Pancreas (tissue), 10 donors: ENCODE results near the gene PRPSAP1. TPM values are rescaled to one million over a fixed set of nuclear protein-coding genes. Genes with fewer than 3 reads are reported as not detected.

Experiments
- ATAC-seq, 4 donors: fragments of 200-7000 bp; cut with Tn5 transposase; one replicate each; pipeline versions ENCODE4 v1.8.0 to v1.9.1; 2020; ENCODE audit warnings: mild to moderate bottlenecking in 4 of 4, moderate library complexity in 4 of 4
- DNase-seq, 6 donors: peaks; one replicate each; pipeline ENCODE4 v3.0.0-alpha.2; 2020
- FAIRE-seq: peaks from 2 replicates; lab custom pipeline; 2012; peaks lifted over from hg19 to GRCh38; lab: Jason Lieb, UNC
- H3K27ac ChIP-seq, 4 donors: fragments of 200-600 bp; sonication (generic); 1 replicate in 3 of 4; 2 replicates in 1 of 4; pipeline versions ENCODE4 v1.5.0 to v1.8.0; 2020
- H3K27me3 ChIP-seq, 4 donors: fragments of 200-600 bp; one replicate each; pipeline ENCODE4 v1.8.0; 2021
- H3K36me3 ChIP-seq, 3 donors: fragments of 200-600 bp; sonication (generic) in 1 of 3; one replicate each; pipeline versions ENCODE4 v1.5.0 to v1.8.0; 2020 to 2021
- H3K4me1 ChIP-seq, 3 donors: fragments of 200-600 bp; one replicate each; pipeline ENCODE4 v1.8.0; 2021
- H3K4me3 ChIP-seq, 4 donors: fragments of 200-600 bp; sonication (generic) in 2 of 4; one replicate each; pipeline versions ENCODE4 v1.5.0 to v1.8.0; 2020 to 2021
- H3K9me3 ChIP-seq, 4 donors: fragments of 200-600 bp; one replicate each; pipeline ENCODE4 v1.8.0; 2021
- WGBS, 2 donors: extraction: QIAGEN DNeasy Blood & Tissue Kit; methylation state at CpG; one replicate each; pipeline ENCODE4 v1.1.7; 2013; 5-methylcytosine and 5-hydroxymethylcytosine counted together
- intact Hi-C, 3 donors: fragments of 100-400 bp; cut with DNase I; formaldehyde crosslinking; loops; one replicate each; pipeline versions ENCODE4 v1.11.1 to v1.14.2; 2022
- polyA plus RNA-seq, 2 donors: library from polyadenylated mRNA; stranded (reverse); fragments of 200-250 nt; gene quantifications; one replicate each; pipeline ENCODE4 v1.2.3, GENCODE V29; 2013
- total RNA-seq, 6 donors: library from RNA; stranded (reverse); fragmentation: NEBNext Ultra II Directional in 4 of 6; extraction: Animal tissue kit (Norgen Biotek cat#: 25700) in 4 of 6; gene quantifications; one replicate each; pipeline versions ENCODE4 v1.2.1 to v1.2.4, GENCODE V29; 2021 to 2023
- TF ChIP-seq, protein P1 (sequence below), 4 donors: fragments of 200-600 bp; sonication (generic) in 3 of 4; IDR thresholded peaks; one replicate each; pipeline versions ENCODE4 v1.5.0 to v1.8.0; 2021; ENCODE audit warnings: antibody characterized with exemption in 4 of 4
- donor health status: healthy with polysubstance abuse.
- donor health status: DM: no; HTN: no; CAD: no; lungs with moderate emphysema.
- donor health status: DM: no; HTN: no; CAD: no.
- donor health status: control.
- donor health status: control.
- donor health status: Bipolar disorder and iron deficiency.
- donor health status: DM: yes; HTN: yes; CAD: no.
- donor health status: DM: no; HTN: no; CAD: no.
- donor health status: DM: no; HTN: no; CAD: no.
- donor health status: DM: yes; HTN: yes; CAD: no.

The PRPSAP1 gene
- total and polyA plus RNA-seq, 8 donors: 18.5 to 43.3 (median 25.7) TPM

DNA sequence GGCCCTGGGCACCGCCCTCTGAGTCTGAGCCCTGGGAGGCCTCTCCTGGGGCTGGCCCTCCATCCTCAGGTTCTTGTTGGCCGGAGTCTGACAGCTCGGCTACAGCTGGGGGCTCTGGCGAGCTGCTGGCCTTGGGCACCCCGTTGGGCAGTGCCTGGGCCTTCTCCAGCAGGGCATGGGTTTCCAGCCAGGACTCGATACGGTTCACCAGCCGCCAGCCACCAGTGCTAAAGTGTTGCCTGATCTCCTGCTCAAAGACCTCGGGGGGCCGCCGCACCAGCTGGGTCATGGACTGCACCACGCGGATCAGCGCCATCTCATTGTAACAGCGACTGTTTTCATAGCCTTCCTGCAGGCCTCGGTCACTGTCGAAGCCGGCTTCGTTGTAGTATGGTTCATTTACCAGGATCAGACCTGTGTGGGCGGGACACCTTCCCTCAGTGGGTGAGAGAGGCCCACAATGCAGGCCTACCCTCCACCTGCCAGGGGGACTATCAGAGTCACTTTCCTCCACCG is 37.5 kb upstream of the PRPSAP1 start:
- TF ChIP-seq, protein P1, sequence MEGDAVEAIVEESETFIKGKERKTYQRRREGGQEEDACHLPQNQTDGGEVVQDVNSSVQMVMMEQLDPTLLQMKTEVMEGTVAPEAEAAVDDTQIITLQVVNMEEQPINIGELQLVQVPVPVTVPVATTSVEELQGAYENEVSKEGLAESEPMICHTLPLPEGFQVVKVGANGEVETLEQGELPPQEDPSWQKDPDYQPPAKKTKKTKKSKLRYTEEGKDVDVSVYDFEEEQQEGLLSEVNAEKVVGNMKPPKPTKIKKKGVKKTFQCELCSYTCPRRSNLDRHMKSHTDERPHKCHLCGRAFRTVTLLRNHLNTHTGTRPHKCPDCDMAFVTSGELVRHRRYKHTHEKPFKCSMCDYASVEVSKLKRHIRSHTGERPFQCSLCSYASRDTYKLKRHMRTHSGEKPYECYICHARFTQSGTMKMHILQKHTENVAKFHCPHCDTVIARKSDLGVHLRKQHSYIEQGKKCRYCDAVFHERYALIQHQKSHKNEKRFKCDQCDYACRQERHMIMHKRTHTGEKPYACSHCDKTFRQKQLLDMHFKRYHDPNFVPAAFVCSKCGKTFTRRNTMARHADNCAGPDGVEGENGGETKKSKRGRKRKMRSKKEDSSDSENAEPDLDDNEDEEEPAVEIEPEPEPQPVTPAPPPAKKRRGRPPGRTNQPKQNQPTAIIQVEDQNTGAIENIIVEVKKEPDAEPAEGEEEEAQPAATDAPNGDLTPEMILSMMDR (IDR thresholded peaks at IDR 0.05): no peak
- Histone ChIP-seq H3K9me3 (no peaks in the 10 kb centered on the region), H3K27me3 (no peaks in the 10 kb centered on the region), H3K4me1 (peaks cover 0 to under 1% (median 0%) of the 10 kb centered on the region in 3 donors), H3K4me3 (no peak overlapping the region), H3K36me3 (peaks cover 0 to 26% (median 17%) of the 10 kb centered on the region in 3 donors), H3K27ac (no peak overlapping the region)
- ATAC-seq (no peak), FAIRE-seq (no peak), DNase-seq (no peak)
- intact Hi-C loops: loop anchor here in 1 of 3 donors (10.0 kb wide), 1 partner anchor 86 kb away; the partner anchor contains the start of gene QRICH2
- WGBS, 2 donors: 94% methylated on average over 19 to 21 of the region's 21 CpGs

DNA sequence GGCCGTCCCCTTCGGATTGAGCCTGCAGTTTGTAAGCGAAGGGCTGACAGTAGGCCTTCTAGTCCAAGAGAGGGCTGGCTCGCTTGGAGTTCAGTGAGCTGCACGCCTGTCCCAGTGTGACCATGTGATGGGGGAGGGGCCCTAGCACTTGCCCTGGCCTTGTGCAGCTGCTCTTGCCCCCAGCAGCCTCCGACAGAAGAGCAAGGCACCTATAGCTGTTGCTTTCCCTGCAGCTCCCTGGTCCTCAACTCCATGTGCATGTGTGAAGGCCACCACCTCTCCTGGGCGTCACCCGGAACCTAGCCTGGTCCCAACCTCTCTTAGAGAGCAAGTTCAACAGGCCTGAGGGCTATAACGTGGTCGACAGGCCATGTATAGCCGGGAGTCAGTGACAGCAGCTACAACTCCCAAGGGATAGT is 36.3 kb upstream of the PRPSAP1 start:
- TF ChIP-seq, protein P1 (IDR thresholded peaks at IDR 0.05): no peak
- H3K9me3 ChIP-seq: no peaks in the 10 kb centered on the region
- intact Hi-C loops: loop anchor here in 1 of 3 donors (10.0 kb wide), 1 partner anchor 85 kb away; the partner anchor contains the start of gene QRICH2
- H3K4me3 ChIP-seq: no peak overlapping the region
- H3K27me3 ChIP-seq: no peaks in the 10 kb centered on the region
- no peak overlapping the region for H3K27ac ChIP-seq
- H3K4me1 ChIP-seq: peaks cover 0 to 13% (median 7%) of the 10 kb centered on the region in 3 donors
- WGBS, 2 donors: 82% methylated on average over 11 of the region's 11 CpGs
- DNase-seq (no peak), FAIRE-seq (no peak), ATAC-seq (no peak)
- H3K36me3 ChIP-seq: peaks cover 0 to 17% (median 9%) of the 10 kb centered on the region in 3 donors

DNA sequence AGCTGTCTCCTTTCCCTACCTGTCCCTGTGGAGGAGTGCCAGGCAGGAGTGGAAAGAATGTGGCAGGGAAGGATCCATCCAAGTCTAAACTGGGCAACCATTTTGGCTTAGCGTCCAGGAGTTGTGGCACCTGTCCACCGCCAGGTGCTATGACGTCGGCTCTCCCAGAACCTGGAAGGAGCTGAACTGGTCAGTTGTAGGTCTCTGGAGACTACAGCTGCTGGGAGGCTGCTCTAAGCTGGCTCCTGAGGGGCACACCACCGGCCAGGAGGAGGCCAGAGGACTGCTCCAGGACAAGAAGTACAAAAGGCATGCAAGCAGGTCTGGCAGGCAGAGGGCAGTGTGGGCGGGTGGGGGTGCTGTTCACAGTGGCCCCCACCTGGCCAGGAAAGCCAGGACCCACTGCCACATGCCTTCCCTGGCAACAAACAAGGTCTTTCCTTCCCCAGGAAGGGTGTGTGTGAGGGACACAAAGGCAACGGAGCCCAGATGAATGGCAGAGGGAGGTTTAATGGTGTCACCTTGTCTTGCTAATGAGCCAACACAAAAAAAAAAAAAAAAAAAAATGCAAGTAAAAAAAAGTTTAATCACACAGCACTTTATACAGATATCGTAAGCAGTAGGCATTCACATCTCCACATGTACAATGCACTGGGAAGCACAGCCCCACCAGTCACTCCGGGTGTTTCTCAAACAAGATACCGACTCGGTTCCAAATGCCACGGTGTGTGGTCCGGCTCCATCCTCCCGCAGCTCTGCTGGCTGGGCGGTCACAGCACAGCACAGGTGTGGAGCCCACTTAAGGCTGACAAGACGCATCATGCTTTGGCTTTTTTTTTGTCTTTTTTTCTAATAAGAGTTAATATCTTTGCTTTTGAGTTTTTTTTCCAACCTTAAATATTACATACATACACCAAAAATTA is 35.5 kb upstream of the PRPSAP1 start:
- Histone ChIP-seq H3K9me3 (no peaks in the 10 kb centered on the region), H3K27me3 (no peaks in the 10 kb centered on the region), H3K27ac (peak overlapping the region in 1 of 4 donors; percentile 8), H3K4me3 (no peak overlapping the region), H3K4me1 (peaks cover 0 to 14% (median 10%) of the 10 kb centered on the region in 3 donors), H3K36me3 (peaks cover 0 to 17% (median 5%) of the 10 kb centered on the region in 3 donors)
- ATAC-seq (peak in 1 of 4 donors; percentile 8), DNase-seq (peak in 4 of 6 donors; percentile 38 to 66 (median 53)), FAIRE-seq (no peak)
- 60 to 71% methylated on average over 15 to 16 of the region's 16 CpGs for WGBS, 2 donors
- TF ChIP-seq, protein P1 (IDR thresholded peaks at IDR 0.05): no peak
- intact Hi-C loops: loop anchor here in 1 of 3 donors (5.0 kb wide), 1 partner anchor 82 kb away; the partner anchor contains the start of gene QRICH2

DNA sequence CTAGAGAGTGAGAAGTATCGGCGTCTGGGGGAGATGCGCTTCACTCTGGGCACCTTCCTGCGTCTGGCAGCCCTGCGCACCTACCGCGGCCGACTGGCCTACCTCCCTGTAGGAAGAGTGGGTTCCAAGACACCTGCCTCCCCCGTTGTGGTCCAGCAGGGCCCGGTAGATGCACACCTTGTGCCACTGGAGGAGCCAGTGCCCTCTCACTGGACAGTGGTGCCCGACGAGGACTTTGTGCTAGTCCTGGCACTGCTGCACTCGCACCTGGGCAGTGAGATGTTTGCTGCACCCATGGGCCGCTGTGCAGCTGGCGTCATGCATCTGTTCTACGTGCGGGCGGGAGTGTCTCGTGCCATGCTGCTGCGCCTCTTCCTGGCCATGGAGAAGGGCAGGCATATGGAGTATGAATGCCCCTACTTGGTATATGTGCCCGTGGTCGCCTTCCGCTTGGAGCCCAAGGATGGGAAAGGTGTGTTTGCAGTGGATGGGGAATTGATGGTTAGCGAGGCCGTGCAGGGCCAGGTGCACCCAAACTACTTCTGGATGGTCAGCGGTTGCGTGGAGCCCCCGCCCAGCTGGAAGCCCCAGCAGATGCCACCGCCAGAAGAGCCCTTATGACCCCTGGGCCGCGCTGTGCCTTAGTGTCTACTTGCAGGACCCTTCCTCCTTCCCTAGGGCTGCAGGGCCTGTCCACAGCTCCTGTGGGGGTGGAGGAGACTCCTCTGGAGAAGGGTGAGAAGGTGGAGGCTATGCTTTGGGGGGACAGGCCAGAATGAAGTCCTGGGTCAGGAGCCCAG is 33.5 kb upstream of the PRPSAP1 start:
- TF ChIP-seq, protein P1 (IDR thresholded peaks at IDR 0.05): no peak
- intact Hi-C loops: loop anchor here in 1 of 3 donors (5.0 kb wide), 1 partner anchor 80 kb away; the partner anchor contains the start of gene QRICH2
- H3K27me3 ChIP-seq: no peaks in the 10 kb centered on the region
- peaks cover 0 to 14% (median 10%) of the 10 kb centered on the region in 3 donors for H3K4me1 ChIP-seq
- no peak overlapping the region for H3K4me3 ChIP-seq
- ATAC-seq: no peak
- no peaks in the 10 kb centered on the region for H3K9me3 ChIP-seq
- H3K27ac ChIP-seq: no peak overlapping the region
- DNase-seq: peak in 1 of 6 donors; percentile 71
- no peak for FAIRE-seq
- peaks cover 0 to 17% (median 0%) of the 10 kb centered on the region in 3 donors for H3K36me3 ChIP-seq
- WGBS, 2 donors: 71 to 78% methylated on average over 30 to 31 of the region's 31 CpGs
